ENCODE results near the gene TEX19.

The TEX19 gene

GRCh38 chr17:82328994-82329507 is 30.0 kb upstream of the TEX19 start:
- Histone ChIP-seq H3K36me3 (ENCODE audit: insufficient read depth) (no peaks in the 10 kb centered on the region), H4K20me1 (ENCODE audit: insufficient read depth) (no peaks in the 10 kb centered on the region), H2AFZ (ENCODE audit: low read depth) (no peak overlapping the region), H3K4me1 (ENCODE audit: low read depth, poor library complexity, severe bottlenecking) (peaks cover 52% of the 10 kb centered on the region), H3K9ac (no peak overlapping the region), H3K4me2 (no peak overlapping the region), H3K79me2 (ENCODE audit: insufficient read depth, low read depth) (no peaks in the 10 kb centered on the region), H3K4me3 (IDR thresholded peaks at IDR 0.05; ENCODE audit: insufficient read depth, low read depth, low read length) (no peak overlapping the region), H3K27me3 (ENCODE audit: insufficient read depth, low read depth) (no peaks in the 10 kb centered on the region), H3K27ac (no peak overlapping the region)
- TF ChIP-seq CTCF (conservative IDR thresholded peaks at IDR 0.05; ENCODE audit: low read depth, low read length): no peak

GRCh38 chr17:82329683-82330321 is 29.2 kb upstream of the TEX19 start:
- TF ChIP-seq CTCF (conservative IDR thresholded peaks at IDR 0.05; ENCODE audit: low read depth, low read length): no peak
- Histone ChIP-seq H2AFZ (ENCODE audit: low read depth) (peak overlapping the region; percentile 24; the same call in 1 of the 2 replicates), H3K4me2 (peak overlapping the region; percentile 76), H4K20me1 (ENCODE audit: insufficient read depth) (no peaks in the 10 kb centered on the region), H3K4me3 (IDR thresholded peaks at IDR 0.05; ENCODE audit: insufficient read depth, low read depth, low read length) (no peak overlapping the region), H3K36me3 (ENCODE audit: insufficient read depth) (no peaks in the 10 kb centered on the region), H3K9ac (no peak overlapping the region), H3K27ac (no peak overlapping the region), H3K79me2 (ENCODE audit: insufficient read depth, low read depth) (no peaks in the 10 kb centered on the region), H3K27me3 (ENCODE audit: insufficient read depth, low read depth) (no peaks in the 10 kb centered on the region), H3K4me1 (ENCODE audit: low read depth, poor library complexity, severe bottlenecking) (peaks cover 53% of the 10 kb centered on the region)

- Histone ChIP-seq H3K79me2 (ENCODE audit: insufficient read depth, low read depth) (no peaks in the 10 kb centered on the region), H3K27me3 (ENCODE audit: insufficient read depth, low read depth) (no peaks in the 10 kb centered on the region), H3K27ac (no peak overlapping the region), H4K20me1 (ENCODE audit: insufficient read depth) (no peaks in the 10 kb centered on the region), H2AFZ (ENCODE audit: low read depth) (peak overlapping the region; percentile 24; the same call in 1 of the 2 replicates), H3K4me2 (peak overlapping the region; percentile 76), H3K4me1 (ENCODE audit: low read depth, poor library complexity, severe bottlenecking) (peaks cover 59% of the 10 kb centered on the region), H3K9ac (no peak overlapping the region), H3K36me3 (ENCODE audit: insufficient read depth) (no peaks in the 10 kb centered on the region), H3K4me3 (IDR thresholded peaks at IDR 0.05; ENCODE audit: insufficient read depth, low read depth, low read length) (no peak overlapping the region)
- no peak for TF ChIP-seq CTCF (conservative IDR thresholded peaks at IDR 0.05; ENCODE audit: low read depth, low read length)
These were observed 28.5 kb upstream of the TEX19 start for GRCh38 chr17:82330322-82331239.

GRCh38 chr17:82331345-82331939 is 27.6 kb upstream of the TEX19 start:
- Histone ChIP-seq H3K36me3 (ENCODE audit: insufficient read depth) (no peaks in the 10 kb centered on the region), H3K79me2 (ENCODE audit: insufficient read depth, low read depth) (no peaks in the 10 kb centered on the region), H3K27me3 (ENCODE audit: insufficient read depth, low read depth) (no peaks in the 10 kb centered on the region), H3K4me1 (ENCODE audit: low read depth, poor library complexity, severe bottlenecking) (peaks cover 67% of the 10 kb centered on the region), H4K20me1 (ENCODE audit: insufficient read depth) (no peaks in the 10 kb centered on the region), H2AFZ (ENCODE audit: low read depth) (no peak overlapping the region), H3K9ac (no peak overlapping the region), H3K4me2 (no peak overlapping the region), H3K4me3 (IDR thresholded peaks at IDR 0.05; ENCODE audit: insufficient read depth, low read depth, low read length) (no peak overlapping the region), H3K27ac (no peak overlapping the region)
- no peak for TF ChIP-seq CTCF (conservative IDR thresholded peaks at IDR 0.05; ENCODE audit: low read depth, low read length)
